OCI-LY1 (cell line): Measurements from ENCODE around the gene F9.

Source experiments
- CTCF ChIP-seq: fragments of 200-600 bp; sonication (generic), shearing (Covaris generic); IDR thresholded peaks from 2 replicates; pipeline ENCODE4 v1.5.1; 2017; ENCODE audit warnings: mild to moderate bottlenecking, antibody characterized with exemption, low read length, moderate library complexity, mixed read lengths
- EZH2 ChIP-seq: fragments of 200-600 bp; sonication (generic), shearing (Covaris generic); IDR thresholded peaks from 2 replicates; pipeline ENCODE4 v1.8.0; 2017; ENCODE audit warnings: borderline replicate concordance, mixed run types, mild to moderate bottlenecking, antibody characterized with exemption, low read length, moderate library complexity, mixed read lengths

GRCh38 chrX:139596068-139596467 is 65.5 kb downstream of the F9 start:
- no peak for TF ChIP-seq CTCF
- no peak for TF ChIP-seq EZH2
